Measurements from ENCODE around the gene NHSL2.
"Not testable (repeated sequence)": the region's sequence is repeated elsewhere in the genome, so short reads cannot be mapped to it uniquely, and the experiment has no call there.

Gene NHSL2

GRCh38 chrX:72045552-72046277 lies 135.1 kb downstream of the NHSL2 start:
- DNase-seq: no peak

DNA sequence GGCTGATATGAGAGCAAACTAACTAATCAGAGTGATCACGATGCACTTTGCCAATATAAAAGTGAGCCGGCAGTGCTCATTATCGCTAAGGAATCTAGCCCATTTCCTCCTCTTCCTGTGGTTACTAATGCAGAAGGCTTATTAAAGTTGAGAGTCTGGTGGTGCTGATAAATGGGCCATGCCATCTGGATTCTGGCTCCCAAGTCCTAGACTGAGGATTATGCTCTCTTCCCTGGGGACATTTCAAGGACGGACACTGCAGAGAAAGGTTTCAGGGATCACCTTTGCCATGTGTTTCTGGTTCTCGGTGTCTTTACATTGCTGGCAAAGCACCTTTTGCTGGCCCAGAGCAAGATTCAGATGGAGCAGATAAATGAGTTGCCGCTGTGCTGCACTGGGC lies 135.8 kb downstream of the NHSL2 start:
- no peak for DNase-seq

DNA sequence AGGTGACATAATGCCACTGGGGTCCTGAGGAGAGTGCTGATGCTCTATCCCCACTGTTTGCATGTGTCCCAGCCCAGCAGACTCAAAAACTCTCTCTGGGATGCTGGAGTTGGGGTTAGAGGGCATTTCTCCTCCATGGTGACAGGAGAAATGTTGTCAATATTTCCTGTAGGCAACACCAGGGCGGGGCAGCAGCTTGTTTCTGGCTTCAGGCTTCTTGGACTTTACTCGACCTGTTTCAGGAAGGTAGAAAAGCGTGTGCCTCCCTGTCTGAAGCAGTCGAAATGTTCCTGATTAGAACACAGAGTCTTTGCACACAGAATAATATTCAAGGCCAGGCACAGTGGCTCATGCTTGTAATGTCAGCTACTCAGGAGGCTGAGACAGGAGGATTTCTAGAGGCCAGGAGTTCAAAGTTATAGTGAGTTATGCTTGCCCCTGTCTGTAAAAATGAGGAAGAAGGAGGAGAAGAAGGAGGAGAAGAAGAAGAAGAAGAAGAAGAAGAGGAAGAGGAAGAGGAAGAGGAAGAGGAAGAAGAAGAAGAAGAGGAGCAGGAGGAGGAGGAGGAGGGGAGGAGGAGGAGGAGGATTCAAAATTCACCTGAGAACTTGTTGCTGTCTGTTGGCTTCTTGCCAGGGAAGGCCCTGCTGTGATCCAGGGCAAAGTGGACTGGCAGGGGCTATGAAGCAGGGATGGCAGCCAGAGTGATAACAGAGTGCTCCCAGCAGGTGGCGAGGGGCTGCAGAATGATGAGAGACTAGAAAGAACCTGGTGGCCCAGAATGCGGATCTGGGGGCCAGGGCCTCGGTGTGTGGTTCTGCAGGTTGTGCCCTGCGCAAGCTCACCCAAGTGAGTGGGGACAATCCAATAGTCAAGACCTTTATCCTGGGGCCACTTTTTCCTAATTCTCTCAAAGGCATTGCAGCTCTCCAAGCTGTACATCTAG lies 138.1 kb downstream of the NHSL2 start:
- DNase-seq: no peak

- no peak for DNase-seq
Measured at GRCh38 chrX:72050011-72050410, 139.4 kb downstream of the NHSL2 start.

DNA sequence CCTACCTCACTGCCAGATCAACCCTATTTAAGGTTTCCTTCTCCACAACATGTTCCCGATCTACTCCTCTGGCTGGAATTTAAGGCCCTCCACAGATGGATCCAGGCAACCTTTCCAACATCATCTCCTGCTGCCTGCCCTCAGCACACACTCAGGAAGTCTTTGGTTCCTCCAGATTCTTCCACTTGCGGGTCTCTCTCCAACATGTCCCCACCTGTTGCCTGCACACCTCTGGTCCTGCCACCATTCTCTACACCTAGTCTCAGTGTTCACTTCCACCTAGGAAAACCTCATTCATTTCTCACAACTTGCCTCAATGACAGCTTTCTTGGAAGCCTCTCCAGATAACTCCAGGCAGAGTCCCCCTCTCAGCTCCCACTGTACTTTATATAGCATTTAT lies 140.9 kb downstream of the NHSL2 start:
- no peak for DNase-seq

DNA sequence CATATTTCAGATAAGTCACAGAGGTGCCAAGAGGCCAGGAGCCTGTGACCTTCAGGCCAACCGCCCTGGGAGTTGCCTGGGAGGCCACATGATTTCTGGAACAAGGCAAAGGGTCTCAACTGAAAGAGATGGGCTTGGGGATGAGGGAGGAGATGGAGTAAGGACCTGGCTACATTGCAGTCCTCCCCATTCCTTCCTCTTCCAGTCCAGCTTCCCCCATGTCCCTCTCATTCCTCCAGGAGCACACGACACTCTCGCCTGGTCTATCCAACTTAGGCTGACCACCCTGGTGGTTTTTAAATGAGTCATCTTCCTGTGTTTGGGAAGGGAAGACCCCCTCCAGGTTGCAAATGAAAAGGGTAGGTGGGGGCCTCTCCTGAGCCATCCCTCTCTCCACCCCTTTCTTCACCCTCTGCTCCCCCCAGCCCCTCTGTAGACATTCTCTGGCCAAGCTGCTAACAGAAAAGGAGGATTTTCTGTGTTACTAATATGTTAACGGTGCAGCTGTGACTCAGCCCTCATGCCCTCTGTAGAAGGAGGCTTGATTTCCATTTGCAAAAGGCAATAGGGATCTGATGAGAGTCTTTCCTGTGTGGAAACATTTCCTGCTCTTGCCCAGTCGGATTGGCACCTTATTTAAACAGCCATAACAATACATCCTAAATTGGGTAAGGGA lies 141.9 kb downstream of the NHSL2 start:
- DNase-seq: no peak

DNA sequence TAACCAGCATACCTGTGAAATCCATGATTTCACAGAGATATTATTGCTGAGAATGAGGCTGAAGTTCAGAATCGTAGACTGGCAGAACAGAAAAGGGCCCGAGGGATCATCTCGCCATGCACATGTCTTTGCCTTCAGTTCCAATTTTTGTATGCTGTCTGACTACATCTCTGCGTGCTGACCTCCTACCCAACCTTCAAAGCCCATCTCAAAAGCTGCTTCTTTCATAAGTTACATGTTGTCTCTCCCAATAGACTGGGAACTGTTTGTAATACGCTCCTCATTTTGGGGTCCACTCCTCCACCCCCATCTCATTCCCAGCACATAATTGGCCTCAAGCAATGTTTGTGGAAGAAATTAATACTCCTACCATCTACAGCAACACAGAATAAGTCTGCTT lies 142.9 kb downstream of the NHSL2 start:
- DNase-seq: no peak

DNA sequence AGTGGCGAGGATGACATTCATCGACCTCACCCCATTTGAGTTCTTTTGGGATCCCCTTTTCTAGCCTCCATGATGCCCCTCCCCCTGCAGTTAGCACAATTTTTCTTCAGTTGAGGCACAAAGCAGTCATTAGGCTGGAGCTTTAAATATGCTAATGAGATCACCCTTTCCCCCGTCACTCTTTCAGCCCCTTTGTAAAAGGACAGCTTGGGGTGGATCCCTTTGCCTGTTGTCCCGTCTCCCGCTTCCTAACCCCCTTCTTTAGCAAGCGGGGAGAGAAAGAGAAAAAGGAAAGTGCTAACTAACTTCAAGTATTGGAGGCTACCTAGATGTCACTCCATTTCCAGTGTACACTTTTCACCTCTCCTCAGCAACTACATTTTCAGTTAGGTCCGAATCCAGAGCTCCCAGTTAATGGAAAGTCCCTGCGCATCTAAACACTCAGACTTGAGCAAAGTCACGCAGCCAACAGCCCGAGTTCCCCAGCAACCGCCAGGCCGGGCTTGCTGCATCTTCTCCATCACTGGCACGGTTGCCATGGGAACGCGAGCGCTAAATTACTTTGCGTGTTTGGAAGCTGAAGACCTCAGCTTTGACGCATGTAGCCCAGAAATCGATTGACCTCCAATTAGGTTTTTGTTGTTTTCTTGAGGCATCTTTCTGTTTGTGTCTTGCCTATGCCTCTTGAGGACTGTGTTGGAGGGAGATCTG lies 144.3 kb downstream of the NHSL2 start:
- DNase-seq: no peak

- DNase-seq: no peak
Measured at GRCh38 chrX:72057331-72057730, 146.7 kb downstream of the NHSL2 start.

DNA sequence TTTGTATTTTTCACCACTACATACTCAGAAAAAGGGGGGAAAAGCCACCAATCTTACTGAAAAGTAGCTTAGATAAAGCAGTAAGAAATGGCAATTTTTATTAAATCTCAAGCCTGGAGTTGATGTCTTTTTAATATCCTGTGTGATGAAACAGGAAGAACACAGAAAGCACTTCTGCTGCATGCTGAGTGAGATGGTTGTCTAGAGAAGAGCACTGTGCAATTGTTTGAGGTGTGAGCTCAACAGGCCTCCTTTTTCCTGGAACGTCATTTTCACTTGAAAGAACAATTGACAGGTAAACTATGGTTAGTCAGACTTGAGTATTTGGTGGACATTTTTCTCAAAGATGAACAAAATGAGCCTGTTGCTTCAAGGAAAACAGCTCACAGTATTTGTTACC lies 147.2 kb downstream of the NHSL2 start:
- no peak for DNase-seq

- not testable (repeated sequence) for DNase-seq
Measured at GRCh38 chrX:72058346-72058745, 147.7 kb downstream of the NHSL2 start.

DNA sequence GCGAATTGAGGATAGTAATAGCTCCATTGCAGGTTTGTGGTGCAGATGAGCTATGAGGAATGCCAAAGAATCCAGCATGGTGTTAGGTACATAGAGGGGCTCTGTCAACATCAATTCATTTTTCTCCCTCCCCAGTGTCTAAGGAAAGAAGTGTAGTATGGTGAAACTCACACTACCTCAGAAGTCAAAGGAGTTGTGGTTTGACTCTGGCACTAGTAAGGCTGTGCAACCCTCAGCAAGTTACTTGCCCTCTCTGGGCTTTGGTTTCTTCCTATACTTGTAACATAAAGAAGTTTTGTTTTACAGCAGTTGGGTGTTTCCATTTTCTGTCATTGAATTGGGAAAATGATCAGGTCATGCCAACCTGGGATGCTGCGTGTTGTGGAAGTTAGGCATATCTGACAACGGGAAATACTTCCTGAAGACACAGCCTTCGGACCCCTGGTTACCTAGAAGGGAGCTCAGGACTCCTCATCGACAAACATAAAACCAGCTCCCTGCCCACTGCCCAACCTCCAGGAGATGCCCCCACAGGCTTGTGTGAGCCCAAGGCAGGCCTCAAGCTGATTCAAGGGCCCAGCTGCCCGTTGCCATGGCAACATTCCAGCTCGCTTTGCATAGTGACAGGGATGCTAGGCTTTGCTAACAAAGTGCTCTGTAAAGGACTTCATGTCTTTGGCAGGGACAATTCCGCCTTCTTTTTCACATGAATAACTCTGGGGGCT lies 149.7 kb downstream of the NHSL2 start:
- no peak for DNase-seq

DNA sequence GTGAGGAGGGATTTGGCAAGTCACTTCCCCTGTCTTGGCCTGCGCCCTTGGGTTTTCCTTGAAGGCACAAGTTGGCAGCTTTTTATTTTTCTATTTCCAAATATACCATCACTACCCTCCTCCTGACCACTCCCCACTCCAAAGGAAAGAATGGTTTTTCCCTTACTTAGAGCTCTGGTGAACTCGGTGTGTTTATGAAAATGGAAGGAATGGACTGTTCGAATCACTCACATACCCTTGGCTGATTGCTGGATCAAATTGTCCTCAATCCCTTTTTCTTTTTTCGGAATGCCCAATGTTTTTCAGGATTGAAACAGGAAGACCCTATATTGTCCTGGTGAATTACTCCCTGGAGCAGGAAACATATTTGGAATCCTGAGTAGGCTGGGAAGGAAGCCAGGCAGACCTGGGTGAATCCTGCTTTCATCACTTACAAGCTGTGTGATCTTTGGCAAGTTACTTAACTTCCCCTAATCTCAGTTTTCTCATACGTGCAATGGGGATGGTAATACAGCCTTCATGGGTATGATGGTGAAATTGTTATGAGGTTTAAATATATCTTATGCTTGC lies 150.4 kb downstream of the NHSL2 start:
- no peak for DNase-seq

GRCh38 chrX:72062916-72063315 lies 152.3 kb downstream of the NHSL2 start:
- DNase-seq: no peak

- DNase-seq: no peak
Measured at GRCh38 chrX:72069350-72070160, 158.9 kb downstream of the NHSL2 start.

DNA sequence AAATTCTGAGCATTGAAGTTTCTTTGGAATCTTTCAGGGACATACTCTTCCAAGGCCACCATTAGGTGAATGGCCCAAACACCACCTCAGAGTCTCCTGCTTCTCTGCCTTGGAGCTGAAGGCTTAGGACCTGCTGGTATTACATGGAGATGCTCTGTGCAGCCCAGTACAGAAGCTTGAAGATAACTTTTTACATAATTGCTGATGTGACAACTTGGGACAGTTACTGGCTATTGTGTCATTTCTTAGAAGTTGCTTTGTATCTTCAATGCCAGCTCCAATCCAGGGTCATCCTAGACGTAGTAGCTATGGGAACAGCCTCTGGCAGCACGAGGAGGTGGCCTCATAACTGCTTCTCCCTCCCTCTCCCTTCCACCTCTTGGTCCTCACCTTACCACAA lies 160.6 kb downstream of the NHSL2 start:
- DNase-seq: no peak

GRCh38 chrX:72073633-72074032 lies 163.0 kb downstream of the NHSL2 start:
- DNase-seq: no peak

GRCh38 chrX:72078411-72078810 lies 167.8 kb downstream of the NHSL2 start:
- no peak for DNase-seq

DNA sequence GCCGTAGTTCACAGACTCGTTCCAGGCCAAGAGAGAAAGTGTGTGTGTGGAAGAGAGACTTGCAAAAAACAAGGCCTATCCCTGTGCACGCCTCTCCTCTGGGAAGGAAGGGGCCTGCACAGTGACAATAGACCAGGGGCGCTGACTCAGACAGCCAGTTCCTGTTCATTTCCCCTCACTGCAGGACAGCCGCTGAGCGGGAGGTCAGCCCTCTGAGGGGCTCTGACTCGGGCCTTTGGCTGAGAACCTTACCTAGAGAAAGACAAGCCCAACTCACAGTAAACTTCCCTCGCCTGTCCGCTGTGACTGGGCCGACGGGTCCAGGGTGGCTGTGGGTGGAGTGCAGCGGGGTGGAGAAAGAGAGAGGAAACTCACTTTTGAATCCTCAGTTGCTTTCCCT lies 169.0 kb downstream of the NHSL2 start:
- no peak for DNase-seq

GRCh38 chrX:72080150-72080549 lies 169.5 kb downstream of the NHSL2 start:
- DNase-seq: no peak

GRCh38 chrX:72080800-72081199 lies 170.2 kb downstream of the NHSL2 start:
- DNase-seq: no peak

Data from SIG-M5 (cell line).